Right lobe of liver (tissue), 4 donors: Measurements from ENCODE around the gene ITPRID2.

Experiments used
- CTCF ChIP-seq, 4 donors: fragments of 200-600 bp in 3 of 4; fragments of 450-650 bp in 1 of 4; IDR thresholded peaks; one replicate each; pipeline versions ENCODE4 v1.5.1 to v1.8.0; 2016 to 2022; ENCODE audit warnings: antibody characterized with exemption in 4 of 4, mild to moderate bottlenecking in 2 of 4
- POLR2A ChIP-seq: fragments of 450-650 bp; IDR thresholded peaks from one replicate; pipeline ENCODE4 v1.6.1; 2017; ENCODE audit warnings: antibody characterized with exemption, mild to moderate bottlenecking
- donor health status: DM: no; HTN: no; CAD: no.
- donor health status: DM: no; HTN: no; CAD: no.
- donor health status: DM: no; HTN: yes; CAD: no.

DNA sequence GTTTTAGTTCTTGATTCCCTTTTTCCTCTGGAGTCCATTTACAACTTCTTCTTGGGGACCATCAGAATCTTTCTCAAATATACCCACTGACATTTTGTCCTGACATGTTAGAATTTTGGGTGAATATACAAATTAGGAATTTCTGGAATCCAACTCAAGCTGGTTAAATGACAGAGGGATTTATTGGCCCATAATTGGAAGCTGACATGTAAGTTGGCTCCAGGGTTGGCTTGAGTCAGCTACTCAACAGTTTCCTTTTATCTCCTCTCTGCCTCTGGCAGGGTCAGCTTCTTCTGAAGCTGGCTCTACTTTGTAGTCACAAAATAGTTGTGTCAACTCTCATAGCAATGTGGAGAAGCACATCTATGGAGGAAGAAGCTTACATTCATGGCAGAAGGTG, 57.5 kb downstream of the ITPRID2 start:
- TF ChIP-seq CTCF (IDR thresholded peaks at IDR 0.05) (no peak), POLR2A (no peak)
